Measurements from ENCODE around the gene PLAU. TPM values are rescaled to one million over a fixed set of nuclear protein-coding genes. Genes with fewer than 3 reads are reported as not detected.

The PLAU gene
- total and polyA plus RNA-seq, 2 of the 4 experiments (the other 2 are of a cell fraction) = 123 to 283 TPM

- WGBS, 2 experiments (ENCODE audit: extremely low coverage in 2 of 2, insufficient read length in 1 of 2) = 33% methylated on average over 1 of the region's 4 CpGs; no CpG with 5 or more reads in 1 of the 2 experiments
- peak overlapping the region; percentile 46; the same call in 1 of the 2 replicates for H3K27ac ChIP-seq (ENCODE audit: insufficient read depth, low read length)
- TF ChIP-seq MAZ (IDR thresholded peaks at IDR 0.05; ENCODE audit: borderline replicate concordance, low read depth, low read length) = no peak
- no peak for TF ChIP-seq MXI1 (IDR thresholded peaks at IDR 0.05; ENCODE audit: borderline replicate concordance, low read depth, low read length)
- no peak for TF ChIP-seq POLR2A (IDR thresholded peaks at IDR 0.05; ENCODE audit: low read depth, low read length)
- no peak for TF ChIP-seq MAFK (IDR thresholded peaks at IDR 0.05; ENCODE audit: low read depth, low read length)
- TF ChIP-seq RCOR1 (IDR thresholded peaks at IDR 0.05; ENCODE audit: insufficient replicate concordance, low read length) = no peak
- TF ChIP-seq CTCF (conservative IDR thresholded peaks at IDR 0.05; ENCODE audit: low read depth, low read length) = no peak
- no peak for TF ChIP-seq USF2 (IDR thresholded peaks at IDR 0.05; ENCODE audit: low read depth, low read length)
- TF ChIP-seq RAD21 (IDR thresholded peaks at IDR 0.05; ENCODE audit: low read length) = no peak
- TF ChIP-seq FOS (IDR thresholded peaks at IDR 0.05; ENCODE audit: low read depth, low read length) = no peak
- TF ChIP-seq CHD1 (IDR thresholded peaks at IDR 0.05; ENCODE audit: low read depth, low read length) = no peak
- no peak for TF ChIP-seq CEBPB (IDR thresholded peaks at IDR 0.05; ENCODE audit: low read depth, low read length)
- no peak for TF ChIP-seq NFE2L2 (IDR thresholded peaks at IDR 0.05; ENCODE audit: low read depth, low read length)
- TF ChIP-seq RFX5 (IDR thresholded peaks at IDR 0.05; ENCODE audit: low read depth, low read length) = no peak
- no peak for TF ChIP-seq ELK1 (IDR thresholded peaks at IDR 0.05; ENCODE audit: borderline replicate concordance, low read depth, low read length)
- TF ChIP-seq BHLHE40 (IDR thresholded peaks at IDR 0.05; ENCODE audit: low read depth, low read length) = no peak
These were observed 9.2 kb downstream of the PLAU start for GRCh38 chr10:73920089-73920488.

More at GRCh38 chr10:73920089-73920488, 9.2 kb downstream of the PLAU start:
- DNase-seq = no peak
- no peak overlapping the region; the same call in 1 of the 2 replicates for H4K91ac ChIP-seq (ENCODE audit: insufficient read depth, low read depth, low read length)
- H3K9ac ChIP-seq (ENCODE audit: low read depth, low read length) = peak overlapping the region; percentile 0; the same call in 1 of the 2 replicates
- H2BK20ac ChIP-seq (ENCODE audit: low read depth, low read length) = 0 out of 2 replicates have a peak overlapping the region, but pooled peaks have one; percentile 67
- in situ Hi-C loops (cut with MboI; ENCODE audit: low sequenced_read_pairs) (no loop called here), dilution Hi-C loops (cut with HindIII; ENCODE audit: low sequenced_read_pairs, unreplicated experiment) (no loop called here), intact Hi-C loops (cut with micrococcal nuclease) (no loop called here)
- H2AFZ ChIP-seq (replicated peaks; ENCODE audit: low read length, poor library complexity) = peak overlapping the region; percentile 82
- no peaks in the 10 kb centered on the region for H3K9me3 ChIP-seq (ENCODE audit: control insufficient read depth, insufficient read depth, low read length)
- H3K79me1 ChIP-seq (ENCODE audit: low read depth in 1 of 2, low read length in 2 of 2) = peaks cover 0 to 17% of the 10 kb centered on the region in 2 experiments; a peak in 2 of 4 replicates
- H4K8ac ChIP-seq (ENCODE audit: low read depth in 2 of 2, low read length in 2 of 2) = peak overlapping the region in 1 of 2 experiments; percentile 76; a peak in 3 of 4 replicates
- no peak overlapping the region for H3K4me2 ChIP-seq (ENCODE audit: low read depth, low read length)
- H4K20me1 ChIP-seq (ENCODE audit: insufficient read depth, low read length) = peaks cover 28% of the 10 kb centered on the region
- peak overlapping the region; percentile 36; the same call in 1 of the 2 replicates for H2BK120ac ChIP-seq (ENCODE audit: low read depth, low read length)
- peak overlapping the region; percentile 82 for H2AK9ac ChIP-seq (replicated peaks; ENCODE audit: low read depth, low read length, poor library complexity)
- peak overlapping the region; percentile 14 for H2BK5ac ChIP-seq (ENCODE audit: low read depth, low read length, poor library complexity, severe bottlenecking)
- CTCF ChIA-PET = interaction anchor here (0.9 to 1.2 kb wide), 2 partner anchors 14 to 17 kb away, joined by 3 to 4 read pairs; no protein-coding TSS in a partner anchor
- H2AK5ac ChIP-seq (ENCODE audit: low read depth, low read length) = 0 out of 2 replicates have a peak overlapping the region, but pooled peaks have one; percentile 24
- H3K36me3 ChIP-seq (ENCODE audit: control insufficient read depth, insufficient read depth, low read length) = peaks cover 23% of the 10 kb centered on the region
- H3K56ac ChIP-seq (ENCODE audit: extremely low read depth, insufficient read depth, low read length) = no peak overlapping the region
- no peaks in the 10 kb centered on the region for H3K27me3 ChIP-seq (ENCODE audit: control insufficient read depth, insufficient read depth, low read length)
- no TSS peak for BruUV-seq (replicated peaks)
- no peak for ATAC-seq (ENCODE audit: low read depth)
- H3K14ac ChIP-seq (replicated peaks; ENCODE audit: low read depth, low read length) = 0 out of 2 replicates have a peak overlapping the region, but pooled peaks have one; percentile 30
- peak overlapping the region; percentile 9; the same call in 1 of the 3 replicates for H2BK15ac ChIP-seq (ENCODE audit: low read depth, low read length)
- POLR2A ChIA-PET (ENCODE audit: unreplicated experiment) = interaction anchor here (0.6 kb wide), 1 partner anchor 11 kb away, joined by 3 read pairs; no protein-coding TSS in a partner anchor
- peaks cover 7% of the 10 kb centered on the region for H3K9me1 ChIP-seq (ENCODE audit: insufficient read depth, low read length)
- peak overlapping the region; percentile 47; the same call in 1 of the 2 replicates for H3K18ac ChIP-seq (ENCODE audit: low read depth, low read length)
- H3K23ac ChIP-seq (ENCODE audit: low read depth, low read length) = no peak overlapping the region
- peaks cover 11% of the 10 kb centered on the region for H3K4me1 ChIP-seq (ENCODE audit: control insufficient read depth, insufficient read depth, low read length)
- peak overlapping the region; percentile 54 for H4K5ac ChIP-seq (ENCODE audit: low read depth, low read length)
- H3K4ac ChIP-seq (ENCODE audit: low read depth, low read length) = 0 out of 2 replicates have a peak overlapping the region, but pooled peaks have one; percentile 36
- H3K4me3 ChIP-seq (ENCODE audit: insufficient read depth, low read depth, low read length) = no peak overlapping the region
